Right lobe of liver (tissue), 6 donors: ENCODE results near the gene CELF4. TPM values are rescaled to one million over a fixed set of nuclear protein-coding genes. Genes with fewer than 3 reads are reported as not detected.
A peak's percentile ranks its signal among the peaks of the same experiment; 100 is the strongest.

Source experiments
- ATAC-seq, 4 donors: fragments of 200-7000 bp; cut with Tn5 transposase; one replicate each; pipeline ENCODE4 v1.9.1; 2020; ENCODE audit warnings: mild to moderate bottlenecking in 4 of 4, moderate library complexity in 4 of 4
- DNase-seq, 3 donors: peaks; one replicate each; pipeline ENCODE4 v3.0.0-alpha.2; 2020
- H3K27ac ChIP-seq, 3 donors: fragments of 200-600 bp; one replicate each; pipeline ENCODE4 v1.8.0; 2022
- H3K27me3 ChIP-seq, 2 donors: fragments of 200-600 bp; one replicate each; pipeline ENCODE4 v1.8.0; 2022
- H3K36me3 ChIP-seq, 4 donors: fragments of 200-600 bp; sonication (generic) in 1 of 4; one replicate each; pipeline versions ENCODE4 v1.5.1 to v1.8.0; 2017 to 2022; ENCODE audit warnings: control low read depth in 1 of 4
- H3K4me1 ChIP-seq, 4 donors: fragments of 200-600 bp; sonication (generic) in 1 of 4; one replicate each; pipeline versions ENCODE4 v1.5.1 to v1.8.0; 2017 to 2022; ENCODE audit warnings: control low read depth in 1 of 4
- H3K4me3 ChIP-seq, 3 donors: fragments of 200-600 bp; one replicate each; pipeline ENCODE4 v1.8.0; 2022
- H3K9me3 ChIP-seq, 4 donors: fragments of 200-600 bp; sonication (generic) in 1 of 4; one replicate each; pipeline versions ENCODE4 v1.5.1 to v1.8.0; 2017 to 2022; ENCODE audit warnings: control low read depth in 1 of 4
- CTCF ChIP-seq, 4 donors: fragments of 200-600 bp in 3 of 4; fragments of 450-650 bp in 1 of 4; IDR thresholded peaks; one replicate each; pipeline versions ENCODE4 v1.5.1 to v1.8.0; 2016 to 2022; ENCODE audit warnings: antibody characterized with exemption in 4 of 4, mild to moderate bottlenecking in 2 of 4
- POLR2A ChIP-seq: fragments of 450-650 bp; IDR thresholded peaks from one replicate; pipeline ENCODE4 v1.6.1; 2017; ENCODE audit warnings: antibody characterized with exemption, mild to moderate bottlenecking
- WGBS: methylation state at CpG from one replicate; pipeline ENCODE4 v1.1.6; 2018; ENCODE audit warnings: low coverage, low lambda C conversion rate; ENCODE audit not compliant: insufficient coverage; ENCODE audit errors: missing lambda C conversion rate; 5-methylcytosine and 5-hydroxymethylcytosine counted together
- intact Hi-C, 2 donors: fragments of 100-400 bp; cut with DNase I; formaldehyde crosslinking; loops; one replicate each; pipeline versions ENCODE4 v1.11.2 to v1.14.1; 2022
- total RNA-seq, 6 experiments: library from RNA; depleted of rRNA in 2 of 6; stranded (reverse); fragments of >200 nt in 2 of 6; fragmentation: NEBNext Ultra II Directional in 3 of 6; extraction: Animal tissue kit (Norgen Biotek cat#: 25700) in 3 of 6; gene quantifications; one replicate each; pipeline versions ENCODE4 v1.1.0 to v1.2.4, GENCODE V29; 2016 to 2023
- donor health status: DM: no; HTN: yes; CAD: no.
- donor health status: DM: no; HTN: no; CAD: no.
- donor health status: DM: no; HTN: no; CAD: no.
- donor health status: DM: no; HTN: yes; CAD: no.
- donor health status: DM: no; HTN: yes; CAD: no.

The CELF4 gene
- total RNA-seq, 6 experiments from 2014 or later, result 0.06 TPM; not detected in 5

GRCh38 chr18:37395138-37395537 lies 170.5 kb downstream of the CELF4 start:
- H3K27ac ChIP-seq, result no peak overlapping the region
- no peaks in the 10 kb centered on the region for H3K9me3 ChIP-seq
- no peak overlapping the region for H3K4me3 ChIP-seq
- intact Hi-C loops, result no loop called here
- H3K4me1 ChIP-seq, result no peaks in the 10 kb centered on the region
- DNase-seq, result no peak
- TF ChIP-seq CTCF (IDR thresholded peaks at IDR 0.05) (no peak), POLR2A (no peak)
- H3K27me3 ChIP-seq, result no peaks in the 10 kb centered on the region
- ATAC-seq, result no peak
- 56% methylated on average over 4 of the region's 7 CpGs for WGBS
- no peaks in the 10 kb centered on the region for H3K36me3 ChIP-seq

GRCh38 chr18:37394610-37394965 lies 171.0 kb downstream of the CELF4 start:
- Histone ChIP-seq H3K27ac (no peak overlapping the region), H3K36me3 (no peaks in the 10 kb centered on the region), H3K27me3 (no peaks in the 10 kb centered on the region), H3K9me3 (no peaks in the 10 kb centered on the region), H3K4me3 (no peak overlapping the region), H3K4me1 (no peaks in the 10 kb centered on the region)
- ATAC-seq (no peak), DNase-seq (no peak)
- TF ChIP-seq POLR2A (no peak), CTCF (IDR thresholded peaks at IDR 0.05) (no peak)
- intact Hi-C loops, result no loop called here
- WGBS, result 17% methylated on average over 2 of the region's 5 CpGs

GRCh38 chr18:37393945-37394609 lies 171.5 kb downstream of the CELF4 start:
- Histone ChIP-seq H3K4me1 (no peaks in the 10 kb centered on the region), H3K27ac (no peak overlapping the region), H3K4me3 (peak overlapping the region in 2 of 3 donors; percentile 2 to 9), H3K27me3 (no peaks in the 10 kb centered on the region), H3K36me3 (no peaks in the 10 kb centered on the region), H3K9me3 (no peaks in the 10 kb centered on the region)
- intact Hi-C loops, result no loop called here
- TF ChIP-seq POLR2A (no peak), CTCF (IDR thresholded peaks at IDR 0.05) (no peak)
- WGBS, result 3% methylated on average over 23 of the region's 59 CpGs
- peak; percentile 61 to 72 (median 62) for DNase-seq
- ATAC-seq, result peak; percentile 77 to 88 (median 80)

GRCh38 chr18:37393221-37393827 lies 172.3 kb downstream of the CELF4 start:
- intact Hi-C loops, result no loop called here
- ATAC-seq, result no peak
- no peaks in the 10 kb centered on the region for H3K4me1 ChIP-seq
- H3K27ac ChIP-seq, result no peak overlapping the region
- 22% methylated on average over 4 of the region's 6 CpGs for WGBS
- H3K27me3 ChIP-seq, result no peaks in the 10 kb centered on the region
- DNase-seq, result no peak
- TF ChIP-seq CTCF (IDR thresholded peaks at IDR 0.05) (no peak), POLR2A (no peak)
- no peaks in the 10 kb centered on the region for H3K9me3 ChIP-seq
- H3K36me3 ChIP-seq, result no peaks in the 10 kb centered on the region
- no peak overlapping the region for H3K4me3 ChIP-seq
